Measurements from ENCODE around the gene MEIS3.

MEIS3 gene

DNA sequence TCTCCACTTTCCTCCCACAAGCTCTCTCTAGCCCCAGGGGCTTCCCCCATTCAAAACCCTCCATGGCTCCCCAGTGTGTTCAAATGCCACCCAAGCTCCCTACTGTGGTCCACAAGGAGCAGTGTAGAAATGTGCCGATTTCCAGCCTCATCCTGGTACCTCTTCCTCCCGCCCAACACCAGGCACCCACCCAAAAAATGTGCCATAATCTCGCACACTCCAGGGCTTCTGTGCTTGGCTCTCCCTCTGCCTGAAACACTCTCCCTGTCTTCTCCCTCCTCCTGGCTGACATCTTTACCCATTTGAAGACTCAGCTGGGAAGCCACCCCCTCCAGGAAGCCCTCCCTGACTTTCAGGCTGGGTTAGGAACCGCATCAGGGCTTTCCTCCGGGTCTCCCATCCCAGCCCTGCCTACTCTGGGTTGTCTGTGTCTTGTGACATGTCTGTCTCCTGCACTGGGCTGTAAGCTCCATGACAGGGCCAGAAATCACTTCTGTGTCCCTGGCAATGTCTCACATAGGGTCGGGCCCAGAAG is 16.6 kb upstream of the MEIS3 start:
- H3K27me3 ChIP-seq (replicated peaks; ENCODE audit: control insufficient read depth, insufficient read depth, low read length, poor library complexity, severe bottlenecking): no peaks in the 10 kb centered on the region
- no peaks in the 10 kb centered on the region for H3K9me3 ChIP-seq (ENCODE audit: control insufficient read depth, low read length)

DNA sequence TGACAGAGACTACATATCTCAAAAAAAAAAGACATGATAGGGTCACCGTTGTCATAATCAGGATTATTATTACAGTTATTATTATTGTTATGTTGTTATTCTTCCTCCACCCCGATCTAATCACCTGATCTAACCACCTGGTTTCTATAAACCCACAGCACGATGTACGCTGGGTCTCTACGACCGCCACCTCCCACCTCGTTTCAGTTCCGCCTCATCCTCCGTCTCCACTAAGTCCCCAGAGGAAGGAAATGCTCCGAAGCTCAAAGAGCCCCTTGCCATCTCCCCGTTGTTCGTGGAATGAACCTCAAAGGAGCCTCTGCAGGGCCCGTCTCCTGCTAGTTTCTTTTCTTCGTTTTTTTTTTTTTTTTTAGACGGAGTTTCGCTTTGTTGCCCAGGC is 15.9 kb upstream of the MEIS3 start:
- Histone ChIP-seq H3K4me3 (ENCODE audit: insufficient read depth, low read depth, low read length, poor library complexity, severe bottlenecking) (no peak overlapping the region), H3K27ac (ENCODE audit: insufficient read depth, low read length, poor library complexity, severe bottlenecking) (no peak overlapping the region), H3K27me3 (replicated peaks; ENCODE audit: control insufficient read depth, insufficient read depth, low read length, poor library complexity, severe bottlenecking) (no peaks in the 10 kb centered on the region), H3K36me3 (ENCODE audit: control insufficient read depth, insufficient read depth, low read length) (no peaks in the 10 kb centered on the region), H3K9me3 (ENCODE audit: control insufficient read depth, low read length) (no peaks in the 10 kb centered on the region), H3K4me1 (ENCODE audit: control insufficient read depth, insufficient read depth, low read length, poor library complexity, severe bottlenecking) (peaks cover 3% of the 10 kb centered on the region)
- DNase-seq: no peak

More for the DNA sequence above, 16.6 kb upstream of the MEIS3 start:
- H3K4me1 ChIP-seq (ENCODE audit: control insufficient read depth, insufficient read depth, low read length, poor library complexity, severe bottlenecking): no peaks in the 10 kb centered on the region
- no peak overlapping the region for H3K4me3 ChIP-seq (ENCODE audit: insufficient read depth, low read depth, low read length, poor library complexity, severe bottlenecking)
- no peak for DNase-seq
- H3K36me3 ChIP-seq (ENCODE audit: control insufficient read depth, insufficient read depth, low read length): no peaks in the 10 kb centered on the region
- no peak overlapping the region for H3K27ac ChIP-seq (ENCODE audit: insufficient read depth, low read length, poor library complexity, severe bottlenecking)

DNA sequence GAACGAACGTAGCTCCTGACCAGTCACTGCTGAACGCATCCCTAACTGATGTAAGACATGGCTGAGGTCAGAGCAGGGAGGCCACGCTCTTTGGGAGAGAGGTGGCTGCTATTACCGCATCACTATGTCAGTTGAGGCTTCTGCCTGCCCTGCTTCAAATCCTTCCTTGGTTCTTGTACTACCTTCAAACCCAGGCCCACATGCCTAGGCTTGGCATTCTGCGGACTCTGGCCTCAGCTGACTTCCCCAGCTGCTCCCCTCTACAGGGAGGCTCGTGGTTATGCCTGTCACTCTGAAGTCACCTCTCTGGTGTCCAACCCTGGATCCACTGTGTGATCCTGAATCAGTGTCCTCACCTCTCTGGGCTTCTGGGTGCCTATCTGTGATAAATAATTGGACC is 14.8 kb upstream of the MEIS3 start:
- Histone ChIP-seq H3K4me3 (ENCODE audit: insufficient read depth, low read depth, low read length, poor library complexity, severe bottlenecking) (no peak overlapping the region), H3K27ac (ENCODE audit: insufficient read depth, low read length, poor library complexity, severe bottlenecking) (no peak overlapping the region), H3K27me3 (replicated peaks; ENCODE audit: control insufficient read depth, insufficient read depth, low read length, poor library complexity, severe bottlenecking) (peaks cover 4% of the 10 kb centered on the region), H3K9me3 (ENCODE audit: control insufficient read depth, low read length) (no peaks in the 10 kb centered on the region), H3K4me1 (ENCODE audit: control insufficient read depth, insufficient read depth, low read length, poor library complexity, severe bottlenecking) (peaks cover 14% of the 10 kb centered on the region), H3K36me3 (ENCODE audit: control insufficient read depth, insufficient read depth, low read length) (no peaks in the 10 kb centered on the region)
- no peak for DNase-seq

DNA sequence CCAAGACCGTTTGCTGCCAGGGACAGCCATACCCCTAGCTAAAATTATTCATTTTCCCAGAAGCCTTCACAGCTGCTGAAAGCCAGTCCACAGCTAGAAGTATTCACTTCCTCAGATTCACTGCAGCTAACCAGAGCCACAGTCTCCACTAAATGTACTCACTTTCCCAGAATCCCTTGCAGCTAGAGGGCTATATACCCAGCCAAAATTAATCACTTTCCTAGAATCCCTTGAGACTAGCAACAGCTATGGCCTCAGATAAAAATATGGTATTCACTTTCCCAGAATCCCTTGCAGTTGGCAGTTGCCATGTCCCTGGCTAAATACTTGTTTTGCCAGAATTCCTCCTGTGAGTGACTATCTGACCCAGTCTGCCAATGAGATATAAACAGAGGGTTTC is 13.8 kb upstream of the MEIS3 start:
- DNase-seq: no peak
- H3K9me3 ChIP-seq (ENCODE audit: control insufficient read depth, low read length): no peaks in the 10 kb centered on the region
- H3K4me3 ChIP-seq (ENCODE audit: insufficient read depth, low read depth, low read length, poor library complexity, severe bottlenecking): no peak overlapping the region
- H3K4me1 ChIP-seq (ENCODE audit: control insufficient read depth, insufficient read depth, low read length, poor library complexity, severe bottlenecking): peaks cover 24% of the 10 kb centered on the region
- H3K27ac ChIP-seq (ENCODE audit: insufficient read depth, low read length, poor library complexity, severe bottlenecking): no peak overlapping the region
- H3K36me3 ChIP-seq (ENCODE audit: control insufficient read depth, insufficient read depth, low read length): no peaks in the 10 kb centered on the region
- H3K27me3 ChIP-seq (replicated peaks; ENCODE audit: control insufficient read depth, insufficient read depth, low read length, poor library complexity, severe bottlenecking): peaks cover 9% of the 10 kb centered on the region

DNA sequence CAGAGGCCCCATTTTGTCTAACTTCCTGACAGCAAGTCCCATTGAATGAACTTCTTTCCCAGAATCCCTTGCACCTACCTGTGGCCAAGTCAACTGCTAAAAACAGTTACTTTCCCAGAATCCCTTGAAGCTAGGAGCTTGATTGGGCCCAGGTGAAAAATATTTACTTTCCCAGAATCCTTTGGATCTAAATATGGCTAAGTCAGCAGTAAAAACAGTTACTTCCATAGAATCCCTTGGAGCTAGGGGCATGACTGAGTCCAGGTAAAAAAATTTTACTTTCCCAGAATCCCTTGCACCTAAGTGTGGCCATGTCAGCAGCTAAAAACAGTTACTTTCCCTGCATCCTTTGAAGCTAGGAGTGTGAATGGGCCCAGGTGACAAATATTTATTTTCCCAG is 13.2 kb upstream of the MEIS3 start:
- peaks cover 9% of the 10 kb centered on the region for H3K27me3 ChIP-seq (replicated peaks; ENCODE audit: control insufficient read depth, insufficient read depth, low read length, poor library complexity, severe bottlenecking)
- no peak overlapping the region for H3K4me3 ChIP-seq (ENCODE audit: insufficient read depth, low read depth, low read length, poor library complexity, severe bottlenecking)
- peaks cover 30% of the 10 kb centered on the region for H3K4me1 ChIP-seq (ENCODE audit: control insufficient read depth, insufficient read depth, low read length, poor library complexity, severe bottlenecking)
- no peaks in the 10 kb centered on the region for H3K36me3 ChIP-seq (ENCODE audit: control insufficient read depth, insufficient read depth, low read length)
- no peak for DNase-seq
- H3K9me3 ChIP-seq (ENCODE audit: control insufficient read depth, low read length): no peaks in the 10 kb centered on the region
- no peak overlapping the region for H3K27ac ChIP-seq (ENCODE audit: insufficient read depth, low read length, poor library complexity, severe bottlenecking)

DNA sequence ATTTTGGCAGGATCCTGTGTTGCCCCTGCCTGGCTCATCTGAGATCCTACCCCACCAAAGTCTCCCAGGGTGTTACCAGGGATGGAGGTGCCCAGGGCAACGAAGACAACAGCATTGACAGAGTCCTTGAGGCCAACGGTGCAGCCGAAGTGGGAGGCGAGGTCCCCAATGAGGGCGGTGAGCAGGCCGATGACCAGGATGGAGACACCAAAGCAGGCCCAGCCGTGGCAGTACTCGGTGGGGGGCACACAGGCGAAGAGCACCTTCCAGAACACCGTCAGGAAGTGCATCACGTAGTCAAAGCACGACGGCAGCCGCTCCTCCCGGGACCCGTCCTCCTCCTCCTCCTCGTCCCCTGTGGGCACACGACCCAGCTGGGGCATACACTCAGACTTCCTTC is 12.8 kb upstream of the MEIS3 start:
- peaks cover 9% of the 10 kb centered on the region for H3K27me3 ChIP-seq (replicated peaks; ENCODE audit: control insufficient read depth, insufficient read depth, low read length, poor library complexity, severe bottlenecking)
- H3K27ac ChIP-seq (ENCODE audit: insufficient read depth, low read length, poor library complexity, severe bottlenecking): no peak overlapping the region
- no peaks in the 10 kb centered on the region for H3K36me3 ChIP-seq (ENCODE audit: control insufficient read depth, insufficient read depth, low read length)
- no peak overlapping the region for H3K4me3 ChIP-seq (ENCODE audit: insufficient read depth, low read depth, low read length, poor library complexity, severe bottlenecking)
- no peaks in the 10 kb centered on the region for H3K9me3 ChIP-seq (ENCODE audit: control insufficient read depth, low read length)
- peaks cover 33% of the 10 kb centered on the region for H3K4me1 ChIP-seq (ENCODE audit: control insufficient read depth, insufficient read depth, low read length, poor library complexity, severe bottlenecking)
- DNase-seq: no peak

DNA sequence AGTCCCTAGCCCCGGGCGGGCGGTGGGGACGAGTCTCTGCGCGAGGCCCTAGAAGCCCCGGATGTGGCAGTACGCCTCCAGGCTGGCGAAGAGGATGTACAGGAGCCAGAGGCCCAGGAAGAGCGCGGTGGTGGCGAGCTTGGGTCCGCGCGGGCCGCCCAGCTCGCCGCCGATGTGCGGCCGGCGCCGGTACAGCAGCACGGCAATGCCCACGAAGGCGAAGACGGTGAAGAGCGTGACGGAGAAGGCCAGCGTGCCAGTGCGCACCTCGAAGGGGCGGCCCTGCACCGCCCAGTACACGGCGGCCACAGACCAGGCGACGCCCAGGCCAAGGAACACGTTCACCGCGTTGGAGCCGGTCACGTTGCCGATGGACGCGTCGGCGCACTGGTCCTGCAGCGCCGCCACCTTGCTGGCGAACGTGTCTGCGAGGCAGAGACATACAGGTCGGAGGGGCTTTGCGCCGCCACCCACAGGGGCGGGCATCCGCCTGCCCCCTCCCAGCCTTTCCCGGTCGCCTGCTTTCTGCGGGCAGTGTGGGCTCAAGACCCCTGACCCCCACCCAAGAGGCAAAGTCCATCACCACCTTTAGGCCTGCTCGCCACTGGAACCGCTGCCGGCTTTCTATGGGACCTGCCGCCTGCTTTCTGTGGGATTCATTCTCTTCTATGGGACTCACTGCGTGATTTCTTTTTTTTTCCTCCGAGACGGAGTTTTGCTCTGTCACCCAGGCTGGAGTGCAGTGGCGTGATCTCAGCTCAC is 10.9 kb upstream of the MEIS3 start:
- peaks cover 33% of the 10 kb centered on the region for H3K4me1 ChIP-seq (ENCODE audit: control insufficient read depth, insufficient read depth, low read length, poor library complexity, severe bottlenecking)
- H3K9me3 ChIP-seq (ENCODE audit: control insufficient read depth, low read length): no peaks in the 10 kb centered on the region
- DNase-seq: no peak
- H3K36me3 ChIP-seq (ENCODE audit: control insufficient read depth, insufficient read depth, low read length): no peaks in the 10 kb centered on the region
- no peak overlapping the region for H3K27ac ChIP-seq (ENCODE audit: insufficient read depth, low read length, poor library complexity, severe bottlenecking)
- H3K27me3 ChIP-seq (replicated peaks; ENCODE audit: control insufficient read depth, insufficient read depth, low read length, poor library complexity, severe bottlenecking): peaks cover 9% of the 10 kb centered on the region
- no peak overlapping the region for H3K4me3 ChIP-seq (ENCODE audit: insufficient read depth, low read depth, low read length, poor library complexity, severe bottlenecking)

DNA sequence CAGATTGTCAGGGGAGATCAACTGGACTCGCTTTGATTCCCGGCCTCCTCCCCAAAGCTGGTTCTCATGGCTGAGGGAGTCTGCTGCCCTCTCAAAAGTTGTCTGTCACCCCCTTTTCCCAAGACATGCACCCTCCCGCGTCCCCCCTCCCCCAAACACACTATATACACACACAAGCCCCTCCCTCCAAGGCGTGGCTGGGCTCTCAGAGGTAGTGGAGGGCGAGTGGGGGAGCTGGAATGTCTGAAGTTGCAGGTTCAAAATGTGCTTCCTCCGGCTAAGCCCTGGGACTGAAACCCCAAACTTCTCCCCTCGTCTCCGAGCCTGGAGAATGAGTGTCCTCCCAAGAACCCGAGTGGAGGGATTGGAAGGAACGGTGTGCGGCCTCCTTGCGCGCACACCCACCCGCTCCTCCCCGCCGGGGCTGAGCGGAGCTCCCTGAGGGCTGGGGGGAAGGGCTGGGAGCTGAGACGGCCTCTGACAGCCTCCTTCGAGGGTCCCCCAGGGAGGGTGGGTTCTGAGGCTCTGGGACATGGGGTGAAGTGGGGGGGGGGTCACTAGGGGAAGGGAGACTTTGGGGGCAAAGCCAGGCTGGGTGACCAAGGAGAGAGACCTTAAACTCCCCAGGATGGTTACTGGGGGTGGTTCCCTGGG is 9.9 kb upstream of the MEIS3 start:
- H3K4me1 ChIP-seq (ENCODE audit: control insufficient read depth, insufficient read depth, low read length, poor library complexity, severe bottlenecking): peaks cover 33% of the 10 kb centered on the region
- no peak for DNase-seq
- H3K4me3 ChIP-seq (ENCODE audit: insufficient read depth, low read depth, low read length, poor library complexity, severe bottlenecking): no peak overlapping the region
- H3K27ac ChIP-seq (ENCODE audit: insufficient read depth, low read length, poor library complexity, severe bottlenecking): no peak overlapping the region
- no peaks in the 10 kb centered on the region for H3K9me3 ChIP-seq (ENCODE audit: control insufficient read depth, low read length)
- H3K27me3 ChIP-seq (replicated peaks; ENCODE audit: control insufficient read depth, insufficient read depth, low read length, poor library complexity, severe bottlenecking): peaks cover 14% of the 10 kb centered on the region
- H3K36me3 ChIP-seq (ENCODE audit: control insufficient read depth, insufficient read depth, low read length): no peaks in the 10 kb centered on the region

DNA sequence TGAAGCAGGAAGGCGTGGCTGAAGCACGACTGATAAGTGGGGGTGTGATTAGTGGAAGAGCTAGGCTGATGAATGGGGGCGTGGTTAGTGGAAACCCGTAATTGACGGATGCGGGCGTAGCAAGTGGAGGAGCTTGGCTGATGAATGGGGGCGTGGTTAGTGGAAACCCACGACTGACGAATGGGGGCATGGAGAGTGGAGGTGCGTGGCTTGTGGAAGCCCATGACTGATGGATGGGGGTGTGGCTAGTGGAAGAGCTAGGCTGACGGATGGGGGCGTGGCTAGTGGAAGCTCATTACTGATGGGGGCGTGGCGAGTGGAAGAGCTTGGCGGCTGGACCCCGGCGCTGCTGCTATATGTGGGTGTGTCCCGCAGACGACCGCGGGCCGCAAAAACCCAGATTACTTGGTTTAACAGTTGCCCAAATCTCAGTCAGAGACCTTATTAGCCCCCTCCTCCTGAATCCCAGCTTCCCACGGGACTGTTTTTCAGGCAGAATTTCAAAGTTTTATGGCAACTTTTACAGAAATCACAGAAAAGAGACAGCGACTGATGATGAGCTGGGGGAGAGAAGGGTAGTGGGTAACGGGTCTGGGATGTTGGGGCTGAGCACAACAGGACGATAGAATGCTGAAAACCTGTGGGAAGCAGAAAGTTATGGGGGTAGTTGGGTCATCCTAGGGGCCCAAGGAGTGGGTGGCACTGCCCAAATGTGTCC is 9.0 kb upstream of the MEIS3 start:
- Histone ChIP-seq H3K27me3 (replicated peaks; ENCODE audit: control insufficient read depth, insufficient read depth, low read length, poor library complexity, severe bottlenecking) (peaks cover 15% of the 10 kb centered on the region), H3K4me1 (ENCODE audit: control insufficient read depth, insufficient read depth, low read length, poor library complexity, severe bottlenecking) (peaks cover 33% of the 10 kb centered on the region), H3K4me3 (ENCODE audit: insufficient read depth, low read depth, low read length, poor library complexity, severe bottlenecking) (peak overlapping the region; percentile 9), H3K9me3 (ENCODE audit: control insufficient read depth, low read length) (no peaks in the 10 kb centered on the region), H3K36me3 (ENCODE audit: control insufficient read depth, insufficient read depth, low read length) (no peaks in the 10 kb centered on the region), H3K27ac (ENCODE audit: insufficient read depth, low read length, poor library complexity, severe bottlenecking) (no peak overlapping the region)
- peak; percentile 77 to 78 (median 78) for DNase-seq

Measured in effector memory CD4-positive, alpha-beta T cell (primary cell).